Vagina (tissue), 2 donors: ENCODE results near the gene CTNNA3. TPM values are rescaled to one million over a fixed set of nuclear protein-coding genes. Genes with fewer than 3 reads are reported as not detected.

ENCODE experiments used
- DNase-seq, 2 donors: peaks; one replicate each; pipeline ENCODE4 v3.0.0-alpha.2; 2017; ENCODE audit errors: extremely low spot score in 2 of 2
- H3K27ac ChIP-seq: fragments of 200-600 bp; sonication (generic); one replicate; pipeline ENCODE4 v1.5.1; 2019
- H3K27me3 ChIP-seq: fragments of 200-600 bp; sonication (generic); one replicate; pipeline ENCODE4 v1.5.1; 2019
- H3K36me3 ChIP-seq, 2 donors: fragments of 200-600 bp; sonication (generic); one replicate each; pipeline ENCODE4 v1.5.1; 2017 to 2019
- H3K4me1 ChIP-seq: fragments of 200-600 bp; sonication (generic); one replicate; pipeline ENCODE4 v1.5.1; 2019
- H3K4me3 ChIP-seq, 2 donors: fragments of 200-600 bp; sonication (generic); 1 replicate in 1 of 2; 2 replicates in 1 of 2; pipeline ENCODE4 v1.5.1; 2016 to 2019
- H3K9me3 ChIP-seq: fragments of 200-600 bp; sonication (generic); one replicate; pipeline ENCODE4 v1.5.1; 2019
- POLR2A ChIP-seq, 2 donors: fragments of 450-650 bp; IDR thresholded peaks; one replicate each; pipeline ENCODE4 v1.6.1; 2017; ENCODE audit warnings: antibody characterized with exemption in 2 of 2, mild to moderate bottlenecking in 2 of 2, moderate library complexity in 2 of 2
- POLR2AphosphoS5 ChIP-seq, 2 donors: sonication (generic); formaldehyde crosslinking; IDR thresholded peaks; one replicate each; pipeline ENCODE4 v1.9.0; 2017; ENCODE audit warnings: antibody characterized with exemption in 2 of 2, mild to moderate bottlenecking in 2 of 2, low read depth in 1 of 2; ENCODE audit not compliant: insufficient read depth in 1 of 2
- intact Hi-C: fragments of 100-400 bp; cut with DNase I; formaldehyde crosslinking; loops from one replicate; pipeline ENCODE4 v1.15.1; 2023
- total RNA-seq: library from RNA; depleted of rRNA; stranded (reverse); fragments of >200 nt; gene quantifications from one replicate; pipeline ENCODE4 v1.2.3, GENCODE V29; 2016
- TF ChIP-seq, protein P1 (sequence below), 3 experiments: fragments of 450-650 bp in 2 of 3; fragments of 200-600 bp in 1 of 3; sonication (generic) in 1 of 3; IDR thresholded peaks; one replicate each; pipeline ENCODE4 v1.5.1; 2017 to 2019; ENCODE audit warnings: antibody characterized with exemption in 3 of 3, mild to moderate bottlenecking in 2 of 3, moderate library complexity in 2 of 3

The CTNNA3 gene
- total RNA-seq, 1 donor from 2014 or later: 0.98 TPM

DNA sequence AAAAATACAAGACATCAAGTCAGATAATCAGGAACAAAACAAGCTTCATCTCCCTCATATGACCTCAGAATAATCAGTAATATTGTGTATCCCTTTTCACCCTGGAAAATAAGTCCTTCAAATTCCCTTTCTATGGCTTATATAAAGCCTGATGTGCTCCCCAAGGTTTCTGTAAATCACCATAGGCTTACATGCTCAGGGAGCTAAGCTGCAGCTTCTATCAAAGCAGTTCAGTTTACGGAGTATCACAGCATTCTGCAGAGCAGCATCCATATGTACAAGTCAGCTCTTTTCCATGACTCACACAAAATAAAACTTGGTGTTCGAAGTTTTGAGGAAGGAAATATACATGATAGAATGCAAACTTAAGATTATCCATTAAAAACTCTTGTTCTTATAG is 544.5 kb downstream of the CTNNA3 start:
- H3K9me3 ChIP-seq: no peaks in the 10 kb centered on the region
- intact Hi-C loops: no loop called here
- no peaks in the 10 kb centered on the region for H3K36me3 ChIP-seq
- H3K4me1 ChIP-seq: no peaks in the 10 kb centered on the region
- H3K27me3 ChIP-seq: no peaks in the 10 kb centered on the region
- no peak overlapping the region for H3K4me3 ChIP-seq
- no peak overlapping the region for H3K27ac ChIP-seq
- no peak for DNase-seq
- no peak for TF ChIP-seq POLR2A (IDR thresholded peaks at IDR 0.05)
- TF ChIP-seq, protein P1, sequence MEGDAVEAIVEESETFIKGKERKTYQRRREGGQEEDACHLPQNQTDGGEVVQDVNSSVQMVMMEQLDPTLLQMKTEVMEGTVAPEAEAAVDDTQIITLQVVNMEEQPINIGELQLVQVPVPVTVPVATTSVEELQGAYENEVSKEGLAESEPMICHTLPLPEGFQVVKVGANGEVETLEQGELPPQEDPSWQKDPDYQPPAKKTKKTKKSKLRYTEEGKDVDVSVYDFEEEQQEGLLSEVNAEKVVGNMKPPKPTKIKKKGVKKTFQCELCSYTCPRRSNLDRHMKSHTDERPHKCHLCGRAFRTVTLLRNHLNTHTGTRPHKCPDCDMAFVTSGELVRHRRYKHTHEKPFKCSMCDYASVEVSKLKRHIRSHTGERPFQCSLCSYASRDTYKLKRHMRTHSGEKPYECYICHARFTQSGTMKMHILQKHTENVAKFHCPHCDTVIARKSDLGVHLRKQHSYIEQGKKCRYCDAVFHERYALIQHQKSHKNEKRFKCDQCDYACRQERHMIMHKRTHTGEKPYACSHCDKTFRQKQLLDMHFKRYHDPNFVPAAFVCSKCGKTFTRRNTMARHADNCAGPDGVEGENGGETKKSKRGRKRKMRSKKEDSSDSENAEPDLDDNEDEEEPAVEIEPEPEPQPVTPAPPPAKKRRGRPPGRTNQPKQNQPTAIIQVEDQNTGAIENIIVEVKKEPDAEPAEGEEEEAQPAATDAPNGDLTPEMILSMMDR (IDR thresholded peaks at IDR 0.05): no peak

DNA sequence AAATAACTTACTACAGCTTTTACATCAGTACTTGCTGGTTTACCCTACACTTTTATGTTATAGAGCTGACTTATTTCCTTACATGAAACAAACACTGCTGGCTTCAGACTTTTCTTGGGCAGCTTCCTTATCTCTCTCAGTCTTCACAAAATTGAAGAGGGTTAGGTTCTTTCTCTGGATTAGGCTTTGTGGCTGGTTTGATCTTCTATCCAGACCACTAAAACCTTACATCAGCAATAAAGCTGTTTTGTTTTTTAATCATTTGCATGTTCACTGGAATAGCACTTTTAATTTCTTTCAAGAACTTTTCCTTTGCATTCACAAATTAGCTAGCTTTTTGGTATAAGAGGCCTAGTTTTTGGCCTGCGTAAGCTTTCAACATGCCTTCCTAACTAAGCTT is 551.5 kb downstream of the CTNNA3 start:
- Histone ChIP-seq H3K4me3 (no peak overlapping the region), H3K4me1 (no peaks in the 10 kb centered on the region), H3K27me3 (no peaks in the 10 kb centered on the region), H3K9me3 (no peaks in the 10 kb centered on the region), H3K27ac (no peak overlapping the region), H3K36me3 (no peaks in the 10 kb centered on the region)
- TF ChIP-seq POLR2AphosphoS5 (IDR thresholded peaks at IDR 0.05; ENCODE audit: insufficient read depth in 1 of 2, low read depth in 1 of 2): no peak
- TF ChIP-seq POLR2A (IDR thresholded peaks at IDR 0.05): no peak
- TF ChIP-seq, protein P1 (IDR thresholded peaks at IDR 0.05): no peak
- intact Hi-C loops: no loop called here
- DNase-seq: no peak

DNA sequence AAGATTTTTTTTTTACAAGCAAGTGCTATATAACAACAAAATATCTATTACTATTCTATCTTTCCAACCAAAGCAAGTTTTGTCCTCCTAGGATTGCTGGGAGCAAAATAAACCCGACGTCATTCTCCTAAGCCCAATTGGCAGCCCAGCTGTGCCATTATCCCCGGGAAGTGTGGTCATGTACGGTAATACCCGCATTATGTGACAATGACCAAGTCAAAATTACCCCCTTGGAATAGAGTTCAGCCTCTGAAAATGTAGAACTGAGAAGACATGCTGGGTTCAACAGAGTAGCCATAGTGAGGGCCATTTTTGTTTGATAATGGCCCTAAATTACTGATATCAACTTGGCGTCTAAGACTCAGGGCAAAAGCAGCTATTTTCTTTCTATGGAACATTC is 554.7 kb downstream of the CTNNA3 start:
- TF ChIP-seq POLR2AphosphoS5 (IDR thresholded peaks at IDR 0.05; ENCODE audit: insufficient read depth in 1 of 2, low read depth in 1 of 2) (no peak), POLR2A (IDR thresholded peaks at IDR 0.05) (no peak)
- TF ChIP-seq, protein P1 (IDR thresholded peaks at IDR 0.05): no peak
- no peaks in the 10 kb centered on the region for H3K27me3 ChIP-seq
- DNase-seq: no peak
- intact Hi-C loops: no loop called here
- no peaks in the 10 kb centered on the region for H3K9me3 ChIP-seq
- H3K36me3 ChIP-seq: no peaks in the 10 kb centered on the region
- H3K4me1 ChIP-seq: no peaks in the 10 kb centered on the region
- no peak overlapping the region for H3K27ac ChIP-seq
- no peak overlapping the region for H3K4me3 ChIP-seq

DNA sequence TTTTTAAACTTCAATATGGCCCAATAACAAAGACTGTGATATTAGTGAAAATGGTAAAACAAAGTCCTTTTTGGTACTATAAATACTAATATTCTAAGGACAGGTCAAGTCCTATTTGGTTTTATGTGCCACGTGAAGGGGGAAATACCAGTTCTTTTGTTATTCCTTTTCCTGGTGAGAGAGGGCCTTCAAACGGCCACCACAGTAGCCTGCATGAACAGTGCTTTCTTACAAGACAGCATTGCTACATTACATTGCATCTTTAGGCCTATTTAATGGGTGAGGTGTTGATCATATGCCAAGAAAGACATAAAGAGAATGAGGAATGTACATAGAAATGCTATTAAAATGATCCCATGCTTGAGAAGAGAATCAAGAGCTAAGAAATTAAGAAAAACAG is 555.4 kb downstream of the CTNNA3 start:
- no peaks in the 10 kb centered on the region for H3K36me3 ChIP-seq
- no peak for TF ChIP-seq POLR2A (IDR thresholded peaks at IDR 0.05)
- no peak for TF ChIP-seq POLR2AphosphoS5 (IDR thresholded peaks at IDR 0.05; ENCODE audit: insufficient read depth in 1 of 2, low read depth in 1 of 2)
- TF ChIP-seq, protein P1 (IDR thresholded peaks at IDR 0.05): no peak
- H3K4me1 ChIP-seq: no peaks in the 10 kb centered on the region
- no peak for DNase-seq
- H3K9me3 ChIP-seq: no peaks in the 10 kb centered on the region
- H3K27me3 ChIP-seq: no peaks in the 10 kb centered on the region
- H3K4me3 ChIP-seq: no peak overlapping the region
- intact Hi-C loops: no loop called here
- H3K27ac ChIP-seq: no peak overlapping the region

DNA sequence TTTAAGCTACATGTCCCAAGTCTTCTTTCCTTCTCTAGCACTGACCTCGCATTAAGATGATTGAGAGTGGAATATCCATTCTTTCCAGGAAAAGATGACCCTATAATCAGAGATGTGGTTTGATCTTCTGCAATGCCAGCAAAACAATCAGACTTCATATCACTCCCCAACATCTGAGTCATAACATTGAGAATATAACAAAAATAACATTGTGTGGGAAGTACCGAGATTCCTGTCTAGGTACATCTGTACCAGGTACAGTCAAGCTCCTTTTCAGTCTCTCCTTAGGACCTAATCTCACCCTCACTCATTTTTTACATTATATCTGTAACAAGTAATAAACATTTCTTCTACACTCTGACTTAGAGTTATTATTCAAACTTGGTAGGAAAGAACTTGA is 568.6 kb downstream of the CTNNA3 start:
- intact Hi-C loops: no loop called here
- Histone ChIP-seq H3K9me3 (no peaks in the 10 kb centered on the region), H3K27me3 (no peaks in the 10 kb centered on the region), H3K27ac (no peak overlapping the region), H3K4me3 (no peak overlapping the region), H3K36me3 (no peaks in the 10 kb centered on the region), H3K4me1 (no peaks in the 10 kb centered on the region)
- no peak for TF ChIP-seq POLR2AphosphoS5 (IDR thresholded peaks at IDR 0.05; ENCODE audit: insufficient read depth in 1 of 2, low read depth in 1 of 2)
- TF ChIP-seq, protein P1 (IDR thresholded peaks at IDR 0.05): no peak
- TF ChIP-seq POLR2A (IDR thresholded peaks at IDR 0.05): no peak
- DNase-seq: no peak
